ENCODE measurements around the gene APCDD1L.

- TF ChIP-seq POLR2AphosphoS5 (IDR thresholded peaks at IDR 0.05; ENCODE audit: low read depth, low read length) (no peak), POLR2A (IDR thresholded peaks at IDR 0.05; ENCODE audit: low read depth, low read length) (no peak), SPI1 (IDR thresholded peaks at IDR 0.05; ENCODE audit: low read depth, low read length) (no peak), PAX5 (IDR thresholded peaks at IDR 0.05; ENCODE audit: insufficient read depth, low read length, severe bottlenecking) (no peak)
Measured at GRCh38 chr20:58454460-58454859, 60.7 kb downstream of the APCDD1L start.

Measured in GM12891 (cell line).